GM19351 (cell line): Measurements from ENCODE around the gene TLE2.
"Not testable (repeated sequence)": the region's sequence is repeated elsewhere in the genome, so short reads cannot be mapped to it uniquely, and the experiment has no call there.

ENCODE experiments used
- ATAC-seq: cut with Tn5 transposase; IDR thresholded peaks from one replicate; pipeline ENCODE4 v1.9.1; 2021; ENCODE audit warnings: mild to moderate bottlenecking, moderate library complexity; ENCODE audit not compliant: unreplicated experiment

The TLE2 gene

GRCh38 chr19:3056417-3057088, 27.5 kb upstream of the TLE2 start:
- ATAC-seq, result no peak

- no peak for ATAC-seq
Observed at GRCh38 chr19:3055741-3056416, 26.8 kb upstream of the TLE2 start.

GRCh38 chr19:3054972-3055740, 26.1 kb upstream of the TLE2 start:
- ATAC-seq, result no peak

GRCh38 chr19:3054265-3054971, 25.3 kb upstream of the TLE2 start:
- no peak for ATAC-seq

GRCh38 chr19:3053780-3054179, 24.7 kb upstream of the TLE2 start:
- ATAC-seq, result no peak

GRCh38 chr19:3053218-3053621, 24.1 kb upstream of the TLE2 start:
- no peak for ATAC-seq

GRCh38 chr19:3050016-3050415, 20.9 kb upstream of the TLE2 start:
- ATAC-seq, result not testable (repeated sequence)

- no peak for ATAC-seq
Observed at GRCh38 chr19:3049089-3049488, 20.0 kb upstream of the TLE2 start.

GRCh38 chr19:3048190-3048533, 19.1 kb upstream of the TLE2 start:
- no peak for ATAC-seq

GRCh38 chr19:3047496-3048189, 18.6 kb upstream of the TLE2 start:
- ATAC-seq, result no peak

- no peak for ATAC-seq
Observed at GRCh38 chr19:3046698-3047495, 17.8 kb upstream of the TLE2 start.

GRCh38 chr19:3045885-3046697, 17.0 kb upstream of the TLE2 start:
- no peak for ATAC-seq

GRCh38 chr19:3045191-3045590, 16.1 kb upstream of the TLE2 start:
- ATAC-seq, result no peak

- no peak for ATAC-seq
Observed at GRCh38 chr19:3042621-3043267, 13.7 kb upstream of the TLE2 start.

GRCh38 chr19:3041761-3042620, 12.9 kb upstream of the TLE2 start:
- ATAC-seq, result no peak

- ATAC-seq, result no peak
Observed at GRCh38 chr19:3041327-3041726, 12.2 kb upstream of the TLE2 start.

- no peak for ATAC-seq
Observed at GRCh38 chr19:3039641-3040077, 10.6 kb upstream of the TLE2 start.

GRCh38 chr19:3039125-3039524, 10.0 kb upstream of the TLE2 start:
- no peak for ATAC-seq
